GM10847 (cell line): ENCODE data around the gene TSPAN5.

Experiments used
- POLR2A ChIP-seq: IDR thresholded peaks from 2 replicates; pipeline ENCODE4 v1.6.1; 2011; ENCODE audit not compliant: insufficient read length; ENCODE audit errors: extremely low read depth

The TSPAN5 gene

DNA sequence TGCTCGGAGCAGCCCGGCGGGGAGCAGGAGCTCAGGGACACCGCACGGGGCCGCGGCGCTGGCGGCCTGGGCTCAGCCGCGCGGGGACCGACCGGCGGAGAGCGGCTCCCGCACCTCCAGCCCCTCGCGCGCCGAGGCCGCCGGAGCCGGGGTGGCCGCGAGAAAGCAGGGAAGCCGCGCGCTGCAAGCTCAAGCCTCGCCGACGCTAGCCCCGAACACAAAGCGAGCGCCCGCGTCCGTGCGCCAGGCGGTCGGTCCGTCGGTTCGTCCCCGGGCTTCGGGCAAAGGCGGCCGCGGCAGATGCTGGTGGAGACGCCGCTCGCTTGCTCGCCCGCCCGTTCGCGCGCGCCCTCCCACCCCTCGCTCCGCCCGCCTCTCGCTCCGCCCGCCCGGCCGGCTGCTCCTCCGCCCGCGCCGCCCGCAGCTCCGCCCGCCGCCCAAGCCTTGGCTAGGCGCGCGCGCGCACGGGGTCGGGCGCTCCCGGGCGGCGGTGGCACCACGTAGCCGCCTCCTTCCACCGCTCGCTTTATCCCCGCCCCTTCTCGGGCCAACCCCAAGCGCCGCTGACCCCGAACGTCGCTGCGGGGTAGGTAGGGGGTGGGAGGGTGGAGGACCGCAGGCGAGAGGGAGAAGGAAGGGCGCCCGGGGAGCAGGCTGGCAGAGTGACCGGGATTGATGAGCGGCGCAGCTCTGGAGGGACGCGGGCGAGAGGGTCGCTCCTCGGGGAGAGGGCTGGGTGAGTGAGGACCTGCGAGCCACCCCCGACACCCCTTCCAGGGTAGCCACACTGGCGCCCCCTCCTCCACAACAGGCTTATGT is at the start of gene TSPAN5:
Gene TSPAN5, minus strand, starts transcription at position 325 of the 819 bp plus-strand sequence.
- TF ChIP-seq POLR2A, result no peak

DNA sequence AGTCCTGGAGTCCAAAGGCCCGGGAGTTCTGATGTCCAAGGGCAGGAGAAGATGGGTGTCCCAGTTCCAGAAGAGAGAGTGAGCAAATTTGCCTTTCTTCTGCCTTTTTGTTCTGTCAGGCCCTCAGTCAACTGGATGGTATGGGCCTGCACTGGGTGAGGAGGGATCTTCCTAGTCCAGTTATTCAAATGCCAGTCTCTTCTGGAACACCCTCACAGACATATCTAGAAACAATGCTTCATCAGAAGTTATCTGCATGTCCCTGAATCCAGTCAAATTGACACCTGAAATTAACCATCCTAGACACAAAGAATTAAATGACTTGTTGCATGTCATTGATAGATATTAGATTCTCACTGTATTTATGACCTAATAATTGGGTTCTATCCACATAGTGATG is 48.5 kb upstream of the TSPAN5 start:
- no peak for TF ChIP-seq POLR2A

DNA sequence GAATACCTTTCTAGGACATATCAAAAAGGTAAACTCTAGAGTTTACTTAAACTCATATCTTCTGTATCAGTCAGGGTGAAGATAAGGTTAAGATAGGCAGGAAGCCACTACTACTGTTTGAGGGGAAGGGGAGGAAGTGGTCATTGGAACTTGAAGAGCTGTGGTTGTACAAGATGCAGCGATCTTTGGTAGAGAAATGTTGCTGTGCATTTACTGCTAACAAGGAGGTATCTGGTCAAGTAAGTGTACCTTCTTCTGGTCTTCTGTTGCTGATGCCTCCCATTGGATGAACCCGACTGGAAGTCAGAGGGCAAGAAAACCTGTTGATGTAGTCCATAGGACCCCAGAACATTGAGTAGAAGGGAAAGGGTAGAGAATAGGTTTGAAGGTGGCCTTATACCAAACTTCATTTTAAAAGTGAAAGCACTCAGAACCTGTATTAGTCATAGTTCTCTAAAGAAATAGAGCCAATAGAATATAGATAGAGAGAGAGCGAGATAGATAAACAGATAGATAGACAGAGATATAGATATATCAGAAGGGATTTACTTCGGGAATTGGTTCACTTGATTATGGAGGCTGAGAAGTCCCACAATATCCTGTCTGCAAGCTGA is 47.9 kb upstream of the TSPAN5 start:
- no peak for TF ChIP-seq POLR2A

DNA sequence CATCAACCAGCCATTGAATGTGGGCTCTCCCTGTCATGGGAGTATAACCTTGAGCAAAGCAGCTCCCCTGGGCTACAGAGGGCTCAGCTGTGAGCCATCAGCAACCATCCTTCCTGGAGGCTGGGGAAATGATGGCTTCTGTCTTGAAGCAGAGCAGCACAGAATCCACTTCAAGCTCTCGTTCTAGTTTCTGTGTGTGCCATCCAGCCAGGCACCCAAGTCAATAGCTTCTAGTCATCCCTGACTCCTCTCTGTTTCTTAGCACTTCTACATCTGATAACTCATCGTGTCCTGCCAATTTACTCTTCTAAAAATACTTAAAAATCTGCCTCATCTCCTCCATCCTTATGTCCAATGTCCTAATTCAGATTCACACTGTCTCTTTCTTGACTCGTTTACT is 42.2 kb upstream of the TSPAN5 start:
- no peak for TF ChIP-seq POLR2A

DNA sequence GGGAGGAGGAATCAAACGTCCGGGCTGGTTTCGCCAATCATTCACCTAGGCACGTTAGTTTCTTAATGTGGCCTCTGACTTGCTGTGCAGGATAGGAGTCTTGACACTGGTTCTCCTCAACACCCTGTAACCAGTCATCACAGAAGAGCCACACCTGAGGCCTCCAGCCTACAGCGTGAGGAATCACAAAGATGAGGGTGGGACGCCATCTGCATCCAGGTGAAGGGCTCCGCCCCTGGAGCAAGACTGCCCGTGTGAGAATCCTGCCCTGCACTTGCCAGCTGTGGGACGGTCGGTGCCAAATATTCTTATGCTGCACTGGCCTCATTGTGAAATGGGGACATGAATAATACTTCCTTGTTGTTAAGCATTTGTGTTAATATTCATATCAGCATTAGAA is 35.7 kb upstream of the TSPAN5 start:
- no peak for TF ChIP-seq POLR2A

DNA sequence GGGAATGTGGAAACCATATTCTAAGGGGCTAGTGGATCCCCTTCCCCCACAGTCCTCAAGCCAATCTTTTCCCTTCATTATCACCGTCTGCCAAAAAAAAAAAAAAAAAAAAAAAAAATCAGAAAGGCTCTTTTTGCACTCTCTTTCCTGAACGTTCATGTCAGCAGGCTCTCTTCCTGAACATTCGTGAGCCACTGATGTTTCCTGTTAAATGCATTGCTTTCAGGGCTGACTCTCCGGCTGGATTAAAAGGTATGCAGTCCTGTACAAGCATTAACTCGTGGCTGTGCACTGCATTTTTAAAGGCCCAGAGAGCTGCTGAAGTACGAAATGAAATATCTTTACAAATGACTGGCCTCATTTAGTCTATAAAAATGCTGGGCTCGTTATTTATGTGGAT is 34.0 kb upstream of the TSPAN5 start:
- TF ChIP-seq POLR2A, result no peak

DNA sequence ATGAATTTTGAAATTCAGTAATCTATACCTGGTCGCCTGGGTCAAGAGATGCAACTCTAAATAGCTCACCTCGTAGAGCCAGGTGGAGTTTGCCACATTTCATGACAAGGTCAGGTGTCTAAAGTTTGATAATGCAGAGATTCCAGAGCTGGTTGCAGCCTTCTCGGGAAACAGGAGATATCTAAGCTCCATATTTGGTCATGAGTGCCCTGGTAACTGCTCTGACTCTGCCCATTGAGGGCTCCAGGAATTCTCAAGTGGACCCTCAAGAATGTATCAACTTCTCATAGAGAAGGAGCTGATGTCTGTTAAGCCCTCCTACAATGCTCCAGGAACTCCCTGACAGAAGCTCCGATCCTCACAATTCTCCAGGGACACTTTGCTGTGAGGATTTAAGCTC is 33.2 kb upstream of the TSPAN5 start:
- no peak for TF ChIP-seq POLR2A

DNA sequence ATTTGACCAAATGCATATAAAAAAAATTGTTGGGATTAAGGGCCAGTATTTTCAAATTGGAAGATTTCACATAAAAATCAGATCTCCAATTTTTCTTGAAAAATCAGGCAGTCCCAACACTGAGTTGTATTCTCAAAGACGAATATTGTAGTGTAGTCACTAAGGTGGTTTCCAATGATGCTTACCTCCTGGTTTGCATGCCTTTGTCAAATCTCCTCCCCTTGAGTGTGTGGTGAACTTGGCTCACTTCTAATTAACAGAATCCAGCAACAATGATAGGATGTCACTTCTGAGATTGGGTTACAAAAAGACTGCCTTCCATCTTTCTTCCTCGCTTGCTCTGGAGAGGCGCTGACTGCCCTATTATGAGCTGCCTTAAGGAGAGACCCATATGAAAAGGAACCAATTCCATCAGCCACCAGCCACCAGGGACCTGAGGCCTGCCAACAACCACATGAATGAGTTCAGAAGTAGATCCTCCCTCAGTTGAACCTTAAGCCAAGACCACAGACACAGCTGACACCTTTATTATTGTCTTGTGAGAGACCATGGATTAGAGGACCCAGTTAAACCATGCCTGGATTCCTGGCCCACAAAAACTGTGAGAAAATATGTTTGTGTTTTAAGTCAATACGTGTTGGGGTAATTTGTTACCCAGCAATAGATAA is 31.2 kb upstream of the TSPAN5 start:
- no peak for TF ChIP-seq POLR2A

DNA sequence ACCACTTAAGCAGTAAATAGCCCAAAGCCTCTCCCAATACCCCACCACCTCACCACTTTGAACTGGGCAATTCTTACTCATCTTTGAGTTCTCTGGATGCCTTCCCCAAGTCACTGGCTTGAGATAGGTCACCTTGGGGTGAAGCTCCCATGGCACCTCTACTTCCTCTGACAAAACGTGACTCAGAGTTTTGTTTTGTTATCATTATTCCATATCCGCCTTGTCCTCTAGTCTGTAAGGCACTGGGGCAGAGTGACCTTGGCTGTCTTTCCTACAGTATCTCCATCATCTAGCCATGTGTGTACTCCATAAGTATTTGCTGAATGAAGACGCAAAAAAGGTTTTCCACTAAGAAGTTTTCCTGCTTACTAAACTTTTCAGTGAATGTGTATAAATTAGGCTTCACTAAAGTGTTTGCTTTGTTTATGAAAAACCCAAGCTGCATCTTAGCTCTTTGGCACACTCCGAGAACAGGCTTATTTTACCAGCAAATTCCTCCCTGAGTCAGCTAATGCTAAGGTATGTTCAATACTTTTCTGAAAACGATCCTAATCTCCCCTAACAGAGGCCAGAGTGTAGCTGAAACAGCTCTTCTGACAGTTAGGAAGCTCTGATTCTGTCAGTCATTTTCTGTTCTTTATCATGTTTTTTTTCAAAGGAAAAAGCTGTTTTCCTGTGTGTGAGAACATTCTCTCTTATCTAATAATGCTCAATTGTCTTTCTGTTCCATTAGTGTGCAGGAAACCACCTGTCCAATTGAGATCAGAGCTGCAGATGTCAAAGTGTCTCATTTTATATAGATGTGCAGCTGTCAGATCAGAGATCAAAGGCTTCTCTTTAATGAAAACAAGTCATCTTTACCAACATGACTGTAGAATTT is 30.2 kb upstream of the TSPAN5 start:
- TF ChIP-seq POLR2A, result no peak

DNA sequence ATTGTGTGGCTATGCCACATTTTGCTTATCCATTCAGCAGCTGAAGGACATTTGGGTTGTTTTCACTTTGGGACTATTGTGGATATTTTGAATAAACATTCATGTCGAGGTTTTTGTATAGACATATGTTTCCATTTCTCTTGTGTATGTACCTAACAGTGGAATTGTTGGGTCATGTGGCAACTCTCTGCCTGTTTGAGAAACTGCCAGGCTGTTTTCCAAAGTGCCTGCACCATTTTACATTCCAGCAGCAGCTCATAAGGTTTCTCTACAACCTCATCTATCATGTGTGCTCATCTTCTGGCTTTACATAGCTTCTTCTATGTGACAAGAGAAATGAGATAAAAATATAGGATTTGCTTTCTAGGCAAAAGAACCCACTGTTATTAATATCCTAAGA is 29.5 kb upstream of the TSPAN5 start:
- TF ChIP-seq POLR2A, result no peak

DNA sequence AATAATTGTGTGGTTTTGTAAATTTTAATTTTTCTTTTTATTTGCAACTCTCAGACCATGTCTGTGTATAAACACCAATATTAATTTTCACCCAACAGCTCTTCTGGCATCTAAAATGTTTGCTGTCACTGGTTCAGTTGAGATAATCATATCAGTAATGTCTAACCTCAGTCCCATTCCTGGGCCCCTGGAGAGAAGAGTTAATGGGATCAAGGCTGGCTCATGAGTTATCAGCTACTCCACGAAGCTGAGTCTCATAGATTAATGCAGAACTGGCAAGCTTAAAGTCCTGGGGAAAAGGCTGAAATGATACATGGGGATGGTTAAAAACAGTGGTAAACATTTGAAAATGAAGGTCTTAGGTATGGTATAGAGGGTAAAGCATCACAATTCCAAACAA is 28.4 kb upstream of the TSPAN5 start:
- no peak for TF ChIP-seq POLR2A

DNA sequence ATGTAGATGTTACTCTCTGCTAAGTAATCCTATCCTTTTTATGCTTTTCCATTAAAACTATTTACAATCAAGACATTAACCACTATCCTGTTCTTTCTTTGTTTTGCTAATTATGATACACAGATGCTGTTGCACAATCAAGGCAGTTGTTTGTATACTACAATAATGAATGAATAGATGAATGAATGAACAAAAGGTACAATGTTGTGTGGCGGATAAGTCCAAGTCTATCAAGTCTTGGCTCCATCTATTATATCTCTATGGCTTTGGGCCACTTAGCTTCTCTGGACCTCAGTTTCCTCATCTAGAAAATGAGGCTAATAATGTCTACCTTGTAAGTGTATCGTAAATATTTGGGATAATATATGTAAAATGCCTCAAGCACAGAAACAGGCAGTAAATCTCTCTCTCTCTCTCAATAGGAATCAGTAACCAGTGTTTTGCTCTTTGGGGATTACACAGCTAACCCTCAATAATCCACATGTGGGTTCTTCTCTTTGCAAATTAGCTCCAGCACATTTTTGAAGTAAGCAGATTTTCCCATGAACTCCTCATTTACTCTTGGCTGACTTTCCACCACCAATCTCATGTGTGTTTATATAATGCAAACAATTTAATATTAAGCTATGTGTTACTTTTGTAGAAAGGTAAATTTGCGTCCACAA is 27.8 kb upstream of the TSPAN5 start:
- no peak for TF ChIP-seq POLR2A

DNA sequence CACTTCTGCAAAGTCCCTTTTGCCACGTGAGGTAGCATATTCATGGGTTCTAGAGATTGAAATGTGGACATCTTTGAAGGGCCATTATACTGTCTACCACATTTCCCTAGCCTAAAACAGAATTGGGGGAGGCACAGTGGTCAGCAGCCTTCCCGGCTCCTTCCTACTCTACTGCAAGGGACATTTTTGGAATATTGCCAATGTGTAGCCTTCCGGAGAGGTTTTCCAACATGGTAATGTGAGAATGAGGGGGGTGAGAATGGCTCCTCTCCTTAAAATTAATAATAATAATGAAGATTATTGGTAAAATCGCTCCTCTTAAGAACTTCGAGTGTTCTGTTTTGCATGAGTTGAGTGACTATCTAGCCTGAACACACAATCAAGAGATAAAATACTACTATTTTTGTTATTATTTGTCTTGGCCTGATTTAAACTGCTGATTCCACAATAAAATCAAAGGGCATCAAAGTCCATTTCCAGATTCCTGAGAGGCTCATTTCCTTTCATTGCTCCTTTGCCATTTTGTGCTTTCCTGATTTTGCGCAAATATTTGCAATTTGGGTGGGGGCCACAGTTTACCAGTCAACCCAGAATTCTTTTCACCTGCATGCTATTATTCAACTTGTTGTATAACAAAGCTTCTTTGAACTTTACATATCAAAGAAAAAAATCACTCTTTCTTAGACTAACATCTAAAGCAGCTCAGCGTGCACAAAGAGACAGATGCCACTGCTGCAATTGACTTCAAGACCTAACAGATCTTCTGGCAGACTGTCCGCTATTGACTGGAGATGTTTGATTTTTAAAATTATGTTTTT is 27.0 kb upstream of the TSPAN5 start:
- no peak for TF ChIP-seq POLR2A

DNA sequence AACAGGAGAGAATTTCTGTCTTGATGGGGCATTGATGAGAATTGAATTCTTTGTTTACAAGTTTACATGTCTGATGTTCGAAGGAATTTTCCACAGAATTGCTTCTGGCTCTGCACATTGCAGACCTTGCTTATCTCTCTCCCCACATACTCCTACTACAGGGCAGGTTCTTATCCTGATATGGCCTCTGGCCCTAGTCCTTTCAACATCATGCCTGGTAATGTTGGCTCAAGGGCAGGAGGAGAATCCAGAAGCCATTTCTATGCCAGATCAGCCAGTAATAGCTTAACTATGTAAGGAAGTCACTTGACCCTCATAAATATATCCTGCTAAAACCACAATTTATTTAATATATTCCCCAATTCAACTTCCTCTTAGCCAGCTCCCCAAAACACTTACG is 24.3 kb upstream of the TSPAN5 start:
- no peak for TF ChIP-seq POLR2A
